Measurements from ENCODE around the gene CD177. TPM values are rescaled to one million over a fixed set of nuclear protein-coding genes. Genes with fewer than 3 reads are reported as not detected.

Gene CD177
- total RNA-seq, 4 donors from 2014 or later, result 0.19 to 13.2 (median 5.1) TPM

GRCh38 chr19:43310221-43310620 is 43.3 kb upstream of the CD177 start:
- Histone ChIP-seq H3K9me3 (no peaks in the 10 kb centered on the region), H3K27me3 (peaks cover 0 to 7% (median 0%) of the 10 kb centered on the region in 4 donors), H3K4me3 (no peak overlapping the region), H3K4me1 (no peaks in the 10 kb centered on the region), H3K36me3 (no peaks in the 10 kb centered on the region), H3K27ac (no peak overlapping the region)
- 43 to 48% methylated on average over 3 of the region's 3 CpGs for WGBS, 2 donors
- intact Hi-C loops (cut with DNase I), result no loop called here
- no peak for TF ChIP-seq CTCF (IDR thresholded peaks at IDR 0.05)
- TF ChIP-seq POLR2A (IDR thresholded peaks at IDR 0.05), result no peak
- DNase-seq, result no peak

- intact Hi-C loops (cut with DNase I), result no loop called here
- H3K36me3 ChIP-seq, result no peaks in the 10 kb centered on the region
- DNase-seq, result no peak
- peaks cover 0 to 12% (median 0%) of the 10 kb centered on the region in 4 donors for H3K27me3 ChIP-seq
- no peaks in the 10 kb centered on the region for H3K4me1 ChIP-seq
- no peaks in the 10 kb centered on the region for H3K9me3 ChIP-seq
- no peak overlapping the region for H3K27ac ChIP-seq
- H3K4me3 ChIP-seq, result no peak overlapping the region
- WGBS, 2 donors, result 79 to 85% methylated on average over 6 of the region's 6 CpGs
- TF ChIP-seq CTCF (IDR thresholded peaks at IDR 0.05) (no peak), POLR2A (IDR thresholded peaks at IDR 0.05) (no peak)
Measured at GRCh38 chr19:43311256-43311655, 42.2 kb upstream of the CD177 start.

- Histone ChIP-seq H3K4me1 (no peaks in the 10 kb centered on the region), H3K27me3 (peaks cover 0 to 12% (median 0%) of the 10 kb centered on the region in 4 donors), H3K4me3 (no peak overlapping the region), H3K27ac (no peak overlapping the region), H3K9me3 (no peaks in the 10 kb centered on the region), H3K36me3 (no peaks in the 10 kb centered on the region)
- intact Hi-C loops (cut with DNase I), result no loop called here
- no peak for TF ChIP-seq CTCF (IDR thresholded peaks at IDR 0.05)
- TF ChIP-seq POLR2A (IDR thresholded peaks at IDR 0.05), result no peak
- WGBS, 2 donors, result 63 to 74% methylated on average over 2 of the region's 2 CpGs
- DNase-seq, result no peak
Measured at GRCh38 chr19:43311706-43312105, 41.8 kb upstream of the CD177 start.

GRCh38 chr19:43313711-43314495 is 39.6 kb upstream of the CD177 start:
- Histone ChIP-seq H3K27me3 (peaks cover 0 to 13% (median 0%) of the 10 kb centered on the region in 4 donors), H3K4me3 (no peak overlapping the region), H3K4me1 (no peaks in the 10 kb centered on the region), H3K9me3 (no peaks in the 10 kb centered on the region), H3K36me3 (no peaks in the 10 kb centered on the region), H3K27ac (no peak overlapping the region)
- no peak for DNase-seq
- intact Hi-C loops (cut with DNase I), result no loop called here
- TF ChIP-seq CTCF (IDR thresholded peaks at IDR 0.05), result no peak
- TF ChIP-seq POLR2A (IDR thresholded peaks at IDR 0.05), result no peak
- 84 to 89% methylated on average over 12 of the region's 12 CpGs for WGBS, 2 donors

GRCh38 chr19:43315851-43316250 is 37.6 kb upstream of the CD177 start:
- Histone ChIP-seq H3K4me3 (no peak overlapping the region), H3K27me3 (peaks cover 0 to 13% (median 0%) of the 10 kb centered on the region in 4 donors), H3K36me3 (no peaks in the 10 kb centered on the region), H3K4me1 (no peaks in the 10 kb centered on the region), H3K9me3 (no peaks in the 10 kb centered on the region), H3K27ac (no peak overlapping the region)
- WGBS, 2 donors, result 79 to 97% methylated on average over 8 to 11 of the region's 15 CpGs
- intact Hi-C loops (cut with DNase I), result no loop called here
- no peak for DNase-seq
- TF ChIP-seq CTCF (IDR thresholded peaks at IDR 0.05), result no peak
- TF ChIP-seq POLR2A (IDR thresholded peaks at IDR 0.05), result no peak
